GM21528 (cell line): ENCODE results near the gene ADARB2.
"Not testable (repeated sequence)": the region's sequence is repeated elsewhere in the genome, so short reads cannot be mapped to it uniquely, and the experiment has no call there.

Experiments used
- ATAC-seq: cut with Tn5 transposase; IDR thresholded peaks from one replicate; pipeline ENCODE4 v1.9.1; 2021; ENCODE audit warnings: mild to moderate bottlenecking, moderate library complexity; ENCODE audit not compliant: unreplicated experiment, low FRiP score

The ADARB2 gene

GRCh38 chr10:1175956-1176565, 561.3 kb downstream of the ADARB2 start:
- no peak for ATAC-seq

GRCh38 chr10:1174022-1174421, 563.3 kb downstream of the ADARB2 start:
- no peak for ATAC-seq

- ATAC-seq, result no peak
Measured at GRCh38 chr10:1173091-1173490, 564.2 kb downstream of the ADARB2 start.

- ATAC-seq, result no peak
Measured at GRCh38 chr10:1172256-1172984, 564.9 kb downstream of the ADARB2 start.

- ATAC-seq, result no peak
Measured at GRCh38 chr10:1171586-1171985, 565.7 kb downstream of the ADARB2 start.

GRCh38 chr10:1171182-1171581, 566.1 kb downstream of the ADARB2 start:
- no peak for ATAC-seq

- ATAC-seq, result no peak
Measured at GRCh38 chr10:1170867-1171180, 566.5 kb downstream of the ADARB2 start.

- no peak for ATAC-seq
Measured at GRCh38 chr10:1169981-1170866, 567.1 kb downstream of the ADARB2 start.

GRCh38 chr10:1169186-1169885, 568.0 kb downstream of the ADARB2 start:
- ATAC-seq, result no peak

GRCh38 chr10:1168763-1169162, 568.6 kb downstream of the ADARB2 start:
- no peak for ATAC-seq

- no peak for ATAC-seq
Measured at GRCh38 chr10:1166828-1167275, 570.5 kb downstream of the ADARB2 start.

GRCh38 chr10:1166101-1166827, 571.1 kb downstream of the ADARB2 start:
- ATAC-seq, result no peak

GRCh38 chr10:1163831-1164230, 573.5 kb downstream of the ADARB2 start:
- no peak for ATAC-seq

GRCh38 chr10:1163204-1163660, 574.1 kb downstream of the ADARB2 start:
- ATAC-seq, result no peak

GRCh38 chr10:1162481-1163203, 574.7 kb downstream of the ADARB2 start:
- ATAC-seq, result no peak

- ATAC-seq, result not testable (repeated sequence)
Measured at GRCh38 chr10:1161315-1161673, 576.0 kb downstream of the ADARB2 start.

- ATAC-seq, result no peak
Measured at GRCh38 chr10:1160561-1161314, 576.6 kb downstream of the ADARB2 start.

- ATAC-seq, result no peak
Measured at GRCh38 chr10:1159131-1160061, 577.9 kb downstream of the ADARB2 start.
